H9 (cell line): Measurements from ENCODE around the gene TMSB4X. TPM values are rescaled to one million over a fixed set of nuclear protein-coding genes. Genes with fewer than 3 reads are reported as not detected.

Source experiments
- DNase-seq: peaks from one replicate; pipeline ENCODE4 v3.0.0-alpha.2; 2017
- H2AFZ ChIP-seq: one replicate; pipeline ENCODE4 v1.6.1; 2013; ENCODE audit warnings: mild to moderate bottlenecking, low read length, control low read depth, moderate library complexity
- H2AK5ac ChIP-seq: 2 replicates; pipeline ENCODE4 v1.6.1; 2013; ENCODE audit warnings: low read length, control low read depth, mixed read lengths; ENCODE audit not compliant: insufficient read length
- H2BK120ac ChIP-seq: one replicate; pipeline ENCODE4 v1.6.1; 2013; ENCODE audit warnings: low read depth, mild to moderate bottlenecking, low read length, control low read depth, inconsistent platforms; ENCODE audit not compliant: poor library complexity, severe bottlenecking
- H2BK12ac ChIP-seq: 2 replicates; pipeline ENCODE4 v1.6.1; 2013; ENCODE audit warnings: low read length, control low read depth, mixed read lengths, low read depth; ENCODE audit not compliant: insufficient read length
- H2BK15ac ChIP-seq: 2 replicates; pipeline ENCODE4 v1.6.1; 2013; ENCODE audit warnings: low read depth, low read length, control low read depth
- H2BK20ac ChIP-seq: one replicate; pipeline ENCODE4 v1.6.1; 2013; ENCODE audit warnings: low read depth, mild to moderate bottlenecking, low read length, control low read depth, inconsistent platforms; ENCODE audit not compliant: poor library complexity, severe bottlenecking
- H2BK5ac ChIP-seq: 2 replicates; pipeline ENCODE4 v1.6.1; 2013; ENCODE audit warnings: low read length, control low read depth, mixed read lengths; ENCODE audit not compliant: insufficient read length
- H3K14ac ChIP-seq: 2 replicates; pipeline ENCODE4 v1.6.1; 2013; ENCODE audit warnings: low read length, control low read depth; ENCODE audit not compliant: insufficient read depth
- H3K18ac ChIP-seq: 2 replicates; pipeline ENCODE4 v1.6.1; 2013; ENCODE audit warnings: low read depth, mild to moderate bottlenecking, mixed read lengths, low read length, control low read depth; ENCODE audit not compliant: insufficient read length
- H3K23ac ChIP-seq: 2 replicates; pipeline ENCODE4 v1.6.1; 2013; ENCODE audit warnings: low read length, control low read depth, mixed read lengths, low read depth; ENCODE audit not compliant: insufficient read length
- H3K23me2 ChIP-seq: 2 replicates; pipeline ENCODE4 v1.6.1; 2013; ENCODE audit warnings: low read depth, mild to moderate bottlenecking, mixed read lengths, low read length, control low read depth; ENCODE audit not compliant: insufficient read length, poor library complexity, severe bottlenecking
- H3K27ac ChIP-seq: 2 replicates; pipeline ENCODE4 v1.5.1; 2013; ENCODE audit warnings: low read length, control low read depth, mixed read lengths, low read depth; ENCODE audit not compliant: insufficient read length
- H3K27me3 ChIP-seq: 2 replicates; pipeline ENCODE4 v1.6.1; 2013; ENCODE audit warnings: low read length, control low read depth, inconsistent platforms; ENCODE audit not compliant: insufficient read depth
- H3K4ac ChIP-seq: 2 replicates; pipeline ENCODE4 v1.6.1; 2013; ENCODE audit warnings: low read depth, mild to moderate bottlenecking, control low read depth, inconsistent platforms, low read length, moderate library complexity
- H3K4me1 ChIP-seq: 2 replicates; pipeline ENCODE4 v1.6.1; 2013; ENCODE audit warnings: low read length, control low read depth, inconsistent platforms; ENCODE audit not compliant: insufficient read depth
- H3K4me2 ChIP-seq: 2 replicates; pipeline ENCODE4 v1.6.1; 2013; ENCODE audit warnings: low read length, control low read depth, mixed read lengths; ENCODE audit not compliant: insufficient read length, insufficient read depth
- H3K56ac ChIP-seq: 2 replicates; pipeline ENCODE4 v1.6.1; 2013; ENCODE audit warnings: low read depth, mild to moderate bottlenecking, mixed read lengths, low read length, control low read depth; ENCODE audit not compliant: insufficient read length
- H3K79me1 ChIP-seq: 2 replicates; pipeline ENCODE4 v1.6.1; 2013; ENCODE audit warnings: low read depth, mild to moderate bottlenecking, moderate library complexity, low read length, control low read depth, inconsistent platforms; ENCODE audit not compliant: insufficient read depth, poor library complexity, severe bottlenecking
- H3K79me2 ChIP-seq: 2 replicates; pipeline ENCODE4 v1.6.1; 2013; ENCODE audit warnings: low read length, control low read depth, inconsistent platforms; ENCODE audit not compliant: insufficient read depth
- H3K9ac ChIP-seq: 2 replicates; pipeline ENCODE4 v1.6.1; 2013; ENCODE audit warnings: low read length, control low read depth, mixed read lengths; ENCODE audit not compliant: insufficient read length; ENCODE audit errors: extremely low read depth
- H3K9me3 ChIP-seq: one replicate; pipeline ENCODE4 v1.6.1; 2013; ENCODE audit warnings: low read depth, low read length, inconsistent platforms; ENCODE audit not compliant: control insufficient read depth
- H3T11ph ChIP-seq: one replicate; pipeline ENCODE4 v1.6.1; 2013; ENCODE audit warnings: mild to moderate bottlenecking, low read length, control low read depth, inconsistent platforms
- H4K20me1 ChIP-seq: one replicate; pipeline ENCODE4 v1.6.1; 2013; ENCODE audit not compliant: control insufficient read depth, insufficient read length, insufficient read depth
- H4K5ac ChIP-seq: 2 replicates; pipeline ENCODE4 v1.6.1; 2013; ENCODE audit warnings: low read depth, mild to moderate bottlenecking, mixed read lengths, low read length, control low read depth; ENCODE audit not compliant: insufficient read length
- H4K8ac ChIP-seq: replicated peaks from 2 replicates; pipeline ENCODE4 v1.6.1; 2013; ENCODE audit warnings: low read length, control low read depth, mixed read lengths, low read depth; ENCODE audit not compliant: insufficient read length
- H4K91ac ChIP-seq: 2 replicates; pipeline ENCODE4 v1.6.1; 2013; ENCODE audit warnings: low read depth, mild to moderate bottlenecking, moderate library complexity, mixed read lengths, low read length, control low read depth; ENCODE audit not compliant: insufficient read length
- H3K27ac Mint-ChIP-seq, 3 experiments: 2 replicates in 2 of 3; 3 replicates in 1 of 3; pipeline ENCODE4 v1.8.0; 2020 to 2021; ENCODE audit warnings: mixed read lengths in 3 of 3, mild to moderate bottlenecking in 1 of 3, moderate library complexity in 1 of 3
- H3K27me3 Mint-ChIP-seq: 2 replicates; pipeline ENCODE4 v1.8.0; 2021; ENCODE audit warnings: low read depth, mild to moderate bottlenecking, moderate library complexity, mixed read lengths
- H3K36me3 Mint-ChIP-seq, 3 experiments: 2 replicates in 2 of 3; 3 replicates in 1 of 3; pipeline ENCODE4 v1.8.0; 2020 to 2021; ENCODE audit warnings: low read depth in 3 of 3, mixed read lengths in 3 of 3; ENCODE audit not compliant: insufficient read depth in 1 of 3
- H3K4me1 Mint-ChIP-seq, 2 experiments: 2 replicates each; pipeline ENCODE4 v1.8.0; 2020; ENCODE audit warnings: mixed read lengths in 2 of 2
- H3K4me3 Mint-ChIP-seq, 2 experiments: 2 replicates in 1 of 2; 3 replicates in 1 of 2; pipeline ENCODE4 v1.8.0; 2020 to 2021; ENCODE audit warnings: mild to moderate bottlenecking in 2 of 2, mixed read lengths in 2 of 2, moderate library complexity in 1 of 2
- H3K9me3 Mint-ChIP-seq, 2 experiments: 2 replicates in 1 of 2; 3 replicates in 1 of 2; pipeline ENCODE4 v1.8.0; 2020; ENCODE audit warnings: mild to moderate bottlenecking in 2 of 2, mixed read lengths in 2 of 2, moderate library complexity in 1 of 2
- CTCF ChIP-seq: fragments of 200-600 bp; sonication (generic); conservative IDR thresholded peaks from 3 replicates; pipeline ENCODE4 v1.8.0; 2021; ENCODE audit warnings: antibody characterized with exemption, mild to moderate bottlenecking
- WGBS: extraction: QIAGEN DNeasy Blood & Tissue Kit; methylation state at CpG from one replicate; pipeline ENCODE4 v1.1.7; 2013; ENCODE audit warnings: missing lambda C conversion rate, low lambda C conversion rate, mixed read lengths; ENCODE audit not compliant: insufficient read length; ENCODE audit errors: extremely low coverage; 5-methylcytosine and 5-hydroxymethylcytosine counted together
- total RNA-seq: library from RNA; stranded (reverse); gene quantifications from 2 replicates; pipeline ENCODE4 v1.2.1, GENCODE V29; 2021

TMSB4X gene
- total RNA-seq, 1 experiment from 2014 or later = 2,733 TPM

DNA sequence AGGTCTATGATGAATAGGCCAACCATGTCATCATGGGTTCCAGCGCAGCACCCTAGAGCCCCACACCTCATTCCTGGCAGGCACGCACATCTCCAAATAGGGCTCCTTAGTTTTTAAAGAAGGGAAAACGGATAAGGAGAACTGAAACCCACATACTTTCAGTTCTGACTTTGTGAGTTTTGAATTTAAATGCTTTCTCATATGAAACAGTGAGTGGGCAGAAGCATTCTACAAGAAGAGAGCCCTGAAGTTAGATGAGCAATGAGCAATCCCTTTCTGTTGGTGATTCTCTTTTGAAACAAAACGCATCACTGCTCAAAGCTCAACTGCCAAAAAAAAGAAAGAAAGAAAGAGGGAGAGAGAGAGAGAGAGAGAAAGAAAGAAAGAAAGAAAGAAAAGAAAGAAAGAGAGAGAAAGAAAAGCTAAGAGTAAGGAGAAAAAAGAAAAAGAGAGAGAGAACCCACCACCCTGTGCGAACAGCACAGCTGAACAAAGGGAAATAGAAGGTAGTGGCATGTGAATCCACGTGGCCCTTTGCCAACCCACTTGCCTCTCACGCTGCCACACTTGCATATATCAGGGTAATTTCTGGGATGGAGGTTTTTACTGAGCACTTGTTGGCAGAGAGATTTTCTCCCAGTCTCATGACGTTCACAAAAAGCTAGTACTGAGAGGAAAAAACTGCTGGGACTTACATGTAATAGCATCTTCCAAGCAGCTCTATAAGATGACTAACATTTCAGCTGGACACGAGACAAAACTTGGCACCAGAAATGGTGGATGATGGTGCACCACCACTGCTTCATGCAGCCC lies 31.0 kb downstream of the TMSB4X start:
- no peak overlapping the region for H2AFZ ChIP-seq
- no peak overlapping the region for H3K14ac ChIP-seq
- no peaks in the 10 kb centered on the region for H3K27me3 ChIP-seq
- H4K20me1 ChIP-seq = no peaks in the 10 kb centered on the region
- H3K4me1 ChIP-seq = peaks cover 3% of the 10 kb centered on the region; the same call in 1 of the 2 replicates
- no peaks in the 10 kb centered on the region for H3K9me3 ChIP-seq
- Mint-ChIP-seq H3K27ac (no peak overlapping the region), H3K9me3 (peaks cover 46 to 59% of the 10 kb centered on the region in 2 experiments), H3K27me3 (no peaks in the 10 kb centered on the region), H3K4me3 (no peak overlapping the region), H3K36me3 (peaks cover 0 to 2% (median 0%) of the 10 kb centered on the region in 3 experiments; a peak in 3 of 7 replicates), H3K4me1 (peaks cover 12 to 14% of the 10 kb centered on the region in 2 experiments)
- H3K79me1 ChIP-seq = no peaks in the 10 kb centered on the region
- no peak overlapping the region for H2BK120ac ChIP-seq
- H4K5ac ChIP-seq = no peak overlapping the region
- no peak for DNase-seq
- H4K8ac ChIP-seq = no peak overlapping the region
- H3K18ac ChIP-seq = no peak overlapping the region
- H2BK12ac ChIP-seq = no peak overlapping the region
- no peak overlapping the region for H3T11ph ChIP-seq
- H3K56ac ChIP-seq = no peak overlapping the region
- no peak overlapping the region for H3K23ac ChIP-seq
- H2BK5ac ChIP-seq = no peak overlapping the region
- no peaks in the 10 kb centered on the region for H3K79me2 ChIP-seq
- H2BK15ac ChIP-seq = no peak overlapping the region
- TF ChIP-seq CTCF = no peak
- no peak overlapping the region for H3K27ac ChIP-seq
- no peak overlapping the region for H4K91ac ChIP-seq
- no peak overlapping the region for H2BK20ac ChIP-seq
- H3K9ac ChIP-seq = no peak overlapping the region
- no peak overlapping the region for H2AK5ac ChIP-seq
- H3K23me2 ChIP-seq = no peaks in the 10 kb centered on the region
- H3K4me2 ChIP-seq = no peak overlapping the region
- whole genome bisulfite sequencing = no CpG with 5 or more reads among the region's 9 CpGs
- H3K4ac ChIP-seq = no peak overlapping the region
